ENCODE data around the gene ZFAND3.

Gene ZFAND3

DNA sequence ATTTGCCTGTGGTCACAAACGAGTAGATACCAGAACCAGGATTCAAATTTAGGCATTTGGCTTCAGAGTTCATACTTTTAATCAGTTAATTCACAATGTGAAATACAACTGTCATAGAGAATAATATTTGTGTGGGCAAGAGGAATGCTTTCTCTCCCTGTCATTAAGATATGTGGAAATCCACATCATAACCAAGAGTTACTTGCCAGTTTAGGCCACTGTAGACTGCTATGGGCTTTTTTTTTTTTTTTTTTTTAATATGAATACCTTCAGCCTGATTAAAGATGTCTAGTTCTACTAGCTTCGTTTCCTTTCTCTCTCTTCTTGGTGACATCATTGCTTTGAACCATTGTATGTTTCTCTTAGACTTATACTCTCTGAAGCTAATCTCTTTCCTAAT, 244.9 kb downstream of the ZFAND3 start:
- H3K27ac ChIP-seq = no peak overlapping the region
- TF ChIP-seq, protein P1, sequence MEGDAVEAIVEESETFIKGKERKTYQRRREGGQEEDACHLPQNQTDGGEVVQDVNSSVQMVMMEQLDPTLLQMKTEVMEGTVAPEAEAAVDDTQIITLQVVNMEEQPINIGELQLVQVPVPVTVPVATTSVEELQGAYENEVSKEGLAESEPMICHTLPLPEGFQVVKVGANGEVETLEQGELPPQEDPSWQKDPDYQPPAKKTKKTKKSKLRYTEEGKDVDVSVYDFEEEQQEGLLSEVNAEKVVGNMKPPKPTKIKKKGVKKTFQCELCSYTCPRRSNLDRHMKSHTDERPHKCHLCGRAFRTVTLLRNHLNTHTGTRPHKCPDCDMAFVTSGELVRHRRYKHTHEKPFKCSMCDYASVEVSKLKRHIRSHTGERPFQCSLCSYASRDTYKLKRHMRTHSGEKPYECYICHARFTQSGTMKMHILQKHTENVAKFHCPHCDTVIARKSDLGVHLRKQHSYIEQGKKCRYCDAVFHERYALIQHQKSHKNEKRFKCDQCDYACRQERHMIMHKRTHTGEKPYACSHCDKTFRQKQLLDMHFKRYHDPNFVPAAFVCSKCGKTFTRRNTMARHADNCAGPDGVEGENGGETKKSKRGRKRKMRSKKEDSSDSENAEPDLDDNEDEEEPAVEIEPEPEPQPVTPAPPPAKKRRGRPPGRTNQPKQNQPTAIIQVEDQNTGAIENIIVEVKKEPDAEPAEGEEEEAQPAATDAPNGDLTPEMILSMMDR (IDR thresholded peaks at IDR 0.05) = no peak
- no peak for TF ChIP-seq ZFX (IDR thresholded peaks at IDR 0.05; ENCODE audit: borderline replicate concordance)

DNA sequence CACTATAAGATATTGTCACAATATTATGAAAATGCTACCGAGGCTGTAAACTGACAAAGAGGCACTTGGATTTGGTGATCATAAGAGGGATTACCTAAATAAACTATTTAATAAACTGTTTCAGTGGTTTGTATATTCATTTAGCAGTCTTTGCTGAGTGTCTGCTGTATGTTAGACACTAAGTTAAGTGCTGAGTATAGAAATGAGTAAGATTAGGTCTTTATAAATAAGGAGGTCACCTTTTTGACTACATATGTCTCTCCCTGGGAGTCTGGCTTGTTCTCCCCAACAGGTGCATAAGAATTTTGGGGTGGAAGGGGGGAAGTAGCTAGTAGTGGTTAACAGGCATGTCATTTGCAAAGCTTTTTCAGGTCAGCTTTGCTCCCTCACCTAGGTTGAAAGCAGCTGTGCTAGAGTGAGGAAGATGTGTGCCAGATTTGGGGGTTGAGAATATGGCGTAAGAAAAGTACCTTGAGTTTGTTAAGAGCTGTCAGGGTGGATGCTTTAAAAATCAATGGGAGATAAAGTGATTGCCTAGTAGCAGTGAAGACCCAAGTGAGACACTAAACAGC, 246.3 kb downstream of the ZFAND3 start:
- TF ChIP-seq, protein P1 (IDR thresholded peaks at IDR 0.05) = no peak
- TF ChIP-seq ZFX (IDR thresholded peaks at IDR 0.05; ENCODE audit: borderline replicate concordance) = no peak
- H3K27ac ChIP-seq = no peak overlapping the region

DNA sequence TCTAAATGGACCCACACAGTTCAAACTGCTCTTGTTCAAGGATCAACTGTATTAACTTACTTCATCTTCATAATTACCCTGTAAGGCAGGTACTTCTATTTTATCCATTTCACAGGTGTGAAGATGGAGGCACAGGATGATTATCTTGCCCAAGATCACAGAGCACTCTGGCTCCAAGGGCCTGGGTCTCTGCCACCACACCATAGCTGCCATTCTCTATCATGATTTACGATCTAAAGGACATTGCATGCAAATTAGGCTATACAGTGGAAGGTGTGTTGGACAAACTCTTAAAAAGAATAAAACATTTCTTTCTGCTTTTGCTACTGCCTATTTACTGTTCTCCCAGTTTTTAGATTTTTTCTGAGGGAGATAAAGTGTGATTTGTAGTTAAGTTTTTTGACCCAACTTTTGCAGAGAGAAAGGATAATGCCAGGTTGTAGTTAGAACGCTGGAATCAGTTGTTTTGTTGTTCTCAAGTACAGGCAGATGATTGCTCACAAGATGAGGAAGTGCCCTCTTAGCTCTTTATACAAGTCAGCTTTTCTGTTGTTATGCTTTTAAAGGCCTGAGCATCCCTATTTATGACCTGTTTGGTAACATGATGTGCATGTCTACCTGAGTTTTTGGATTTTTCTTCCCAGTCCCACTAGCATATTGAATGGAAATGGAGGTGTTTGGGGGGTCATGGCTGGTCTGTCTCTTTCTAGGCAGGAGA, 247.9 kb downstream of the ZFAND3 start:
- TF ChIP-seq ZFX (IDR thresholded peaks at IDR 0.05; ENCODE audit: borderline replicate concordance) = no peak
- TF ChIP-seq, protein P1 (IDR thresholded peaks at IDR 0.05) = no peak
- H3K27ac ChIP-seq = no peak overlapping the region

DNA sequence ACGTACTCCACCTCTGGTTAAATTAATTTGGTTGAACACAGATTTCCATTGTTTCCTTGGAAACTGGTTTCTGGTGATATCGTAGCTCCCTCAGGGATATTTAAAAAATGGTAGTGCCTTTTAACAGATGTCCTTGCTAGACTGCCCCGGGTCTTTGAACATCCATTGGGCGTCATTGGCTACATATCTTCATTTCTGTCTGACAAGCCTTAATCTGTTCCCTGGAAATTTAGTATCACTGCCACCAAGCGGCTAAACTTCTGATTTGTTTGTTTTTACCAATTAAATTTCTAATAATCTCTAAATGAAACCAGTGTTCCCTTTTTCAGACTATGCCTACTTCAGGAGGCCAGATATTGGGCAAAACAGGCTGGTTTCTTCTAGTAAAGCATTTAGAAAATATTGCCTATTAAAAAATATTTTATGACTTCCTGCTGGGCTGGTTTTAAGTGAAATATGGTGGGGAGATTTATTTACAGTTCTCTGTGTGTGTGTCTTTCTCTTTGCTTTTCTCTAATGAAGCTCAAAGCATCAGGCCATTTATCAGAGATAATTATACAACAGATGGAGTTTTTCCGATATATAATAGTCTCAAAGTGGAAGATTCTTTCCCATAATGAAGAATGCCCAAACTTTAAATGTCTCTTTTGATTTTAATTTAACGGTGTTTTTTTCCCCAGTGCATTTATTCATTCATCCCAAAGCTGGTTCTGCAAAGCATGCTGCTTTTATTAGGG, 249.5 kb downstream of the ZFAND3 start:
- no peak overlapping the region for H3K27ac ChIP-seq
- no peak for TF ChIP-seq ZFX (IDR thresholded peaks at IDR 0.05; ENCODE audit: borderline replicate concordance)
- TF ChIP-seq, protein P1 (IDR thresholded peaks at IDR 0.05) = peak; percentile 32

GRCh38 chr6:38077488-38078030, 258.0 kb downstream of the ZFAND3 start:
- TF ChIP-seq ZFX (IDR thresholded peaks at IDR 0.05; ENCODE audit: borderline replicate concordance) = no peak
- TF ChIP-seq, protein P1 (IDR thresholded peaks at IDR 0.05) = no peak
- H3K27ac ChIP-seq = no peak overlapping the region

GRCh38 chr6:38078671-38079070, 259.1 kb downstream of the ZFAND3 start:
- TF ChIP-seq, protein P1 (IDR thresholded peaks at IDR 0.05) = no peak
- TF ChIP-seq ZFX (IDR thresholded peaks at IDR 0.05; ENCODE audit: borderline replicate concordance) = no peak
- no peak overlapping the region for H3K27ac ChIP-seq
